OCI-LY3 (cell line): ENCODE data around the gene PTTG1IP.

Source experiments
- H2AFZ ChIP-seq: fragments of 200-600, 300-600 bp; shearing (Covaris generic); 2 replicates; pipeline ENCODE4 v1.6.0; 2014; ENCODE audit warnings: antibody characterized with exemption, low read depth, low read length
- H3K27ac ChIP-seq: fragments of 200-600, 300-600 bp; sonication (generic); 2 replicates; pipeline ENCODE4 v1.5.1; 2014; ENCODE audit warnings: mild to moderate bottlenecking, low read length, moderate library complexity, mixed read lengths
- H3K27me3 ChIP-seq: fragments of 200-600, 300-600 bp; sonication (generic); 2 replicates; pipeline ENCODE4 v1.6.1; 2014; ENCODE audit warnings: low read depth, low read length, mixed read lengths
- H3K36me3 ChIP-seq: fragments of 200-600, 300-600 bp; sonication (generic); replicated peaks from 2 replicates; pipeline ENCODE3; 2014; ENCODE audit warnings: low read depth, low read length, mixed read lengths
- H3K4me1 ChIP-seq: fragments of 300-600, 200-600 bp; sonication (generic); 2 replicates; pipeline ENCODE4 v1.6.1; 2014; ENCODE audit warnings: low read length, mixed read lengths
- H3K4me2 ChIP-seq: fragments of 200-600, 300-600 bp; sonication (generic); 2 replicates; pipeline ENCODE4 v1.6.1; 2014; ENCODE audit warnings: low read length, mixed read lengths
- H3K4me3 ChIP-seq: fragments of 300-600, 200-600 bp; sonication (generic); 2 replicates; pipeline ENCODE4 v1.5.1; 2014; ENCODE audit warnings: antibody characterized with exemption, mild to moderate bottlenecking, low read length, moderate library complexity
- H3K79me2 ChIP-seq: fragments of 300-600, 200-600 bp; shearing (Covaris generic); 2 replicates; pipeline ENCODE4 v1.6.1; 2014; ENCODE audit warnings: mild to moderate bottlenecking, low read length, mixed read lengths
- H3K9ac ChIP-seq: fragments of 300-600, 200-600 bp; shearing (Covaris generic); 2 replicates; pipeline ENCODE4 v1.6.0; 2014; ENCODE audit warnings: mild to moderate bottlenecking, low read length, moderate library complexity
- H3K9me3 ChIP-seq: fragments of 200-600, 300-600 bp; shearing (Covaris generic); 2 replicates; pipeline ENCODE4 v1.6.1; 2014; ENCODE audit warnings: low read length, mixed read lengths; ENCODE audit not compliant: insufficient read depth
- H4K20me1 ChIP-seq: fragments of 200-600, 300-600 bp; sonication (generic); 2 replicates; pipeline ENCODE4 v1.6.1; 2016; ENCODE audit warnings: low read length, mixed read lengths; ENCODE audit not compliant: insufficient read depth
- CTCF ChIP-seq: fragments of 200-600, 300-600 bp; sonication (generic); IDR thresholded peaks from 2 replicates; pipeline ENCODE4 v1.5.1; 2014; ENCODE audit warnings: antibody characterized with exemption, low read length, low read depth
- EZH2phosphoT487 ChIP-seq: fragments of 200-600 bp; shearing (Covaris generic); IDR thresholded peaks from 2 replicates; pipeline ENCODE4 v1.6.1; 2018; ENCODE audit warnings: antibody characterized with exemption, mixed run types, low read depth

PTTG1IP gene

GRCh38 chr21:44817506-44817880, 56.0 kb downstream of the PTTG1IP start:
- peak overlapping the region; percentile 93 for H3K9ac ChIP-seq
- no peaks in the 10 kb centered on the region for H3K27me3 ChIP-seq
- no peak for TF ChIP-seq CTCF
- no peak for TF ChIP-seq EZH2phosphoT487
- no peak overlapping the region for H2AFZ ChIP-seq
- H3K27ac ChIP-seq, result no peak overlapping the region; the same call in 1 of the 2 replicates
- H3K36me3 ChIP-seq, result no peaks in the 10 kb centered on the region
- H3K79me2 ChIP-seq, result peaks cover 51% of the 10 kb centered on the region
- peaks cover 33% of the 10 kb centered on the region for H4K20me1 ChIP-seq
- H3K4me3 ChIP-seq, result peak overlapping the region; percentile 95
- H3K4me1 ChIP-seq, result peaks cover 10% of the 10 kb centered on the region
- peak overlapping the region; percentile 88 for H3K4me2 ChIP-seq
- peaks cover under 1% of the 10 kb centered on the region; the same call in 1 of the 2 replicates for H3K9me3 ChIP-seq

GRCh38 chr21:44816761-44817505, 56.6 kb downstream of the PTTG1IP start:
- H3K27me3 ChIP-seq, result no peaks in the 10 kb centered on the region
- no peak overlapping the region for H3K27ac ChIP-seq
- TF ChIP-seq CTCF, result no peak
- no peak for TF ChIP-seq EZH2phosphoT487
- no peaks in the 10 kb centered on the region for H3K36me3 ChIP-seq
- peaks cover 56% of the 10 kb centered on the region for H3K79me2 ChIP-seq
- H3K4me3 ChIP-seq, result peak overlapping the region; percentile 95
- no peak overlapping the region for H3K9ac ChIP-seq
- peaks cover 34% of the 10 kb centered on the region for H4K20me1 ChIP-seq
- no peaks in the 10 kb centered on the region; the same call in 1 of the 2 replicates for H3K9me3 ChIP-seq
- no peak overlapping the region for H2AFZ ChIP-seq
- peak overlapping the region; percentile 88 for H3K4me2 ChIP-seq
- peaks cover 10% of the 10 kb centered on the region for H3K4me1 ChIP-seq

- no peak for TF ChIP-seq CTCF
- TF ChIP-seq EZH2phosphoT487, result no peak
- Histone ChIP-seq H3K4me2 (no peak overlapping the region), H3K4me1 (peaks cover 10% of the 10 kb centered on the region)
Observed at GRCh38 chr21:44815852-44816628, 57.5 kb downstream of the PTTG1IP start.

GRCh38 chr21:44815225-44815624, 58.3 kb downstream of the PTTG1IP start:
- H3K9me3 ChIP-seq, result no peaks in the 10 kb centered on the region; the same call in 1 of the 2 replicates
- peaks cover 71% of the 10 kb centered on the region for H3K79me2 ChIP-seq
- no peak for TF ChIP-seq CTCF
- no peak for TF ChIP-seq EZH2phosphoT487
- H4K20me1 ChIP-seq, result peaks cover 34% of the 10 kb centered on the region
- no peak overlapping the region for H3K27ac ChIP-seq
- no peak overlapping the region for H3K9ac ChIP-seq
- no peak overlapping the region for H3K4me2 ChIP-seq
- no peaks in the 10 kb centered on the region for H3K36me3 ChIP-seq
- H3K4me1 ChIP-seq, result peaks cover 10% of the 10 kb centered on the region
- H3K27me3 ChIP-seq, result no peaks in the 10 kb centered on the region
- H2AFZ ChIP-seq, result no peak overlapping the region
- no peak overlapping the region for H3K4me3 ChIP-seq

More at GRCh38 chr21:44815852-44816628, 57.5 kb downstream of the PTTG1IP start:
- Histone ChIP-seq H3K9me3 (no peaks in the 10 kb centered on the region; the same call in 1 of the 2 replicates), H3K36me3 (no peaks in the 10 kb centered on the region), H3K27me3 (no peaks in the 10 kb centered on the region), H4K20me1 (peaks cover 34% of the 10 kb centered on the region), H2AFZ (no peak overlapping the region), H3K27ac (no peak overlapping the region), H3K9ac (no peak overlapping the region), H3K79me2 (peaks cover 64% of the 10 kb centered on the region), H3K4me3 (no peak overlapping the region)
